Measurements from ENCODE around the gene PCYT1A.
"Not testable (repeated sequence)": the region's sequence is repeated elsewhere in the genome, so short reads cannot be mapped to it uniquely, and the experiment has no call there.

GRCh38 chr3:196184169-196184432, 103.4 kb downstream of the PCYT1A start:
- TF ChIP-seq, protein P1, sequence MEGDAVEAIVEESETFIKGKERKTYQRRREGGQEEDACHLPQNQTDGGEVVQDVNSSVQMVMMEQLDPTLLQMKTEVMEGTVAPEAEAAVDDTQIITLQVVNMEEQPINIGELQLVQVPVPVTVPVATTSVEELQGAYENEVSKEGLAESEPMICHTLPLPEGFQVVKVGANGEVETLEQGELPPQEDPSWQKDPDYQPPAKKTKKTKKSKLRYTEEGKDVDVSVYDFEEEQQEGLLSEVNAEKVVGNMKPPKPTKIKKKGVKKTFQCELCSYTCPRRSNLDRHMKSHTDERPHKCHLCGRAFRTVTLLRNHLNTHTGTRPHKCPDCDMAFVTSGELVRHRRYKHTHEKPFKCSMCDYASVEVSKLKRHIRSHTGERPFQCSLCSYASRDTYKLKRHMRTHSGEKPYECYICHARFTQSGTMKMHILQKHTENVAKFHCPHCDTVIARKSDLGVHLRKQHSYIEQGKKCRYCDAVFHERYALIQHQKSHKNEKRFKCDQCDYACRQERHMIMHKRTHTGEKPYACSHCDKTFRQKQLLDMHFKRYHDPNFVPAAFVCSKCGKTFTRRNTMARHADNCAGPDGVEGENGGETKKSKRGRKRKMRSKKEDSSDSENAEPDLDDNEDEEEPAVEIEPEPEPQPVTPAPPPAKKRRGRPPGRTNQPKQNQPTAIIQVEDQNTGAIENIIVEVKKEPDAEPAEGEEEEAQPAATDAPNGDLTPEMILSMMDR (IDR thresholded peaks at IDR 0.05), result not testable (repeated sequence)
- not testable (repeated sequence) for TF ChIP-seq POLR2A (IDR thresholded peaks at IDR 0.05)

Measured in testis (tissue), 2 donors.